GM03348 (cell line): ENCODE results near the gene CAMK1D.

Source experiments
- DNase-seq: peaks from one replicate; pipeline ENCODE4 v3.0.0; 2012; ENCODE audit warnings: low spot score

Gene CAMK1D

GRCh38 chr10:12597176-12597575 is 247.8 kb downstream of the CAMK1D start:
- no peak for DNase-seq

GRCh38 chr10:12597788-12598765 is 248.7 kb downstream of the CAMK1D start:
- DNase-seq = no peak

- no peak for DNase-seq
Observed at GRCh38 chr10:12600652-12601051, 251.3 kb downstream of the CAMK1D start.

GRCh38 chr10:12602521-12602920 is 253.2 kb downstream of the CAMK1D start:
- DNase-seq = no peak

GRCh38 chr10:12603766-12604470 is 254.6 kb downstream of the CAMK1D start:
- no peak for DNase-seq

GRCh38 chr10:12605580-12606405 is 256.4 kb downstream of the CAMK1D start:
- DNase-seq = peak; percentile 78

GRCh38 chr10:12606461-12606860 is 257.1 kb downstream of the CAMK1D start:
- no peak for DNase-seq

GRCh38 chr10:12608761-12609160 is 259.4 kb downstream of the CAMK1D start:
- no peak for DNase-seq

- no peak for DNase-seq
Observed at GRCh38 chr10:12609435-12609834, 260.1 kb downstream of the CAMK1D start.

GRCh38 chr10:12613136-12613535 is 263.8 kb downstream of the CAMK1D start:
- DNase-seq = no peak

- no peak for DNase-seq
Observed at GRCh38 chr10:12614177-12614995, 265.0 kb downstream of the CAMK1D start.

- no peak for DNase-seq
Observed at GRCh38 chr10:12615296-12616220, 266.2 kb downstream of the CAMK1D start.

- no peak for DNase-seq
Observed at GRCh38 chr10:12617191-12618175, 268.1 kb downstream of the CAMK1D start.

- DNase-seq = no peak
Observed at GRCh38 chr10:12622016-12622415, 272.7 kb downstream of the CAMK1D start.

- DNase-seq = no peak
Observed at GRCh38 chr10:12622691-12623090, 273.3 kb downstream of the CAMK1D start.

- no peak for DNase-seq
Observed at GRCh38 chr10:12625393-12626023, 276.2 kb downstream of the CAMK1D start.

GRCh38 chr10:12628153-12628552 is 278.8 kb downstream of the CAMK1D start:
- DNase-seq = no peak

- DNase-seq = no peak
Observed at GRCh38 chr10:12628964-12629766, 279.8 kb downstream of the CAMK1D start.
